Prostate gland (tissue), 2 donors: ENCODE measurements around the gene PPP2R3C. TPM values are rescaled to one million over a fixed set of nuclear protein-coding genes. Genes with fewer than 3 reads are reported as not detected.
"Not testable (repeated sequence)": the region's sequence is repeated elsewhere in the genome, so short reads cannot be mapped to it uniquely, and the experiment has no call there.

Experiments
- DNase-seq: peaks from one replicate; pipeline ENCODE4 v3.0.0-alpha.2; 2019; ENCODE audit warnings: low spot score
- H3K27ac ChIP-seq, 2 donors: fragments of 200-600 bp; sonication (generic); 2 replicates each; pipeline ENCODE4 v1.5.1; 2017 to 2019
- H3K27me3 ChIP-seq: fragments of 200-600 bp; sonication (generic); replicated peaks from 2 replicates; pipeline ENCODE4 v1.5.1; 2019; ENCODE audit not compliant: insufficient read depth
- H3K36me3 ChIP-seq, 2 donors: fragments of 200-600 bp; sonication (generic); 1 replicate in 1 of 2; 2 replicates in 1 of 2; pipeline versions ENCODE4 v1.5.1 to v1.8.1; 2017 to 2019
- H3K4me1 ChIP-seq: fragments of 200-600 bp; sonication (generic); replicated peaks from 2 replicates; pipeline ENCODE4 v1.5.1; 2019
- H3K4me3 ChIP-seq, 2 donors: fragments of 200-600 bp; sonication (generic); 2 replicates each; pipeline ENCODE4 v1.5.1; 2017 to 2019
- H3K9me3 ChIP-seq: fragments of 200-600 bp; sonication (generic); 2 replicates; pipeline ENCODE4 v1.5.1; 2017
- CTCF ChIP-seq, 4 experiments: fragments of 200-600 bp in 2 of 4; fragments of 450-650 bp in 2 of 4; sonication (generic) in 2 of 4; IDR thresholded peaks; 1 replicate in 3 of 4; 2 replicates in 1 of 4; pipeline ENCODE4 v1.5.1; 2016 to 2019; ENCODE audit warnings: antibody characterized with exemption in 4 of 4, mild to moderate bottlenecking in 2 of 4, moderate library complexity in 2 of 4
- POLR2A ChIP-seq: fragments of 450-650 bp; IDR thresholded peaks from one replicate; pipeline ENCODE4 v1.6.1; 2016; ENCODE audit warnings: antibody characterized with exemption, mild to moderate bottlenecking
- POLR2AphosphoS5 ChIP-seq: sonication (generic); formaldehyde crosslinking; IDR thresholded peaks from one replicate; pipeline ENCODE4 v1.6.1; 2017; ENCODE audit warnings: antibody characterized with exemption
- WGBS: methylation state at CpG from one replicate; pipeline ENCODE4 v1.1.5; 2018; 5-methylcytosine and 5-hydroxymethylcytosine counted together
- intact Hi-C: fragments of 100-400 bp; cut with DNase I; formaldehyde crosslinking; loops from one replicate; pipeline ENCODE4 v1.14.2; 2022
- total RNA-seq, 2 donors: library from RNA; depleted of rRNA; stranded (reverse); fragments of >200 nt; gene quantifications; one replicate each; pipeline ENCODE4 v1.1.0, GENCODE V29; 2016

PPP2R3C gene
- total RNA-seq, 2 donors from 2014 or later = 16.1 to 20.9 TPM

GRCh38 chr14:35154016-35154415, 32.2 kb upstream of the PPP2R3C start:
- TF ChIP-seq CTCF (IDR thresholded peaks at IDR 0.05) = no peak
- no peak for TF ChIP-seq POLR2AphosphoS5
- TF ChIP-seq POLR2A = no peak
- intact Hi-C loops = no loop called here
- DNase-seq = no peak
- H3K4me3 ChIP-seq = no peak overlapping the region
- H3K9me3 ChIP-seq = no peaks in the 10 kb centered on the region
- H3K36me3 ChIP-seq = no peaks in the 10 kb centered on the region
- no peaks in the 10 kb centered on the region for H3K4me1 ChIP-seq
- 88% methylated on average over 2 of the region's 2 CpGs for WGBS
- H3K27ac ChIP-seq = no peak overlapping the region
- no peaks in the 10 kb centered on the region for H3K27me3 ChIP-seq

- H3K4me3 ChIP-seq, DNase-seq, H3K27me3 ChIP-seq, intact Hi-C loops, H3K27ac ChIP-seq, H3K9me3 ChIP-seq, H3K4me1 ChIP-seq, H3K36me3 ChIP-seq: not testable (repeated sequence)
- WGBS = 95% methylated on average over 34 of the region's 35 CpGs
Measured at GRCh38 chr14:35152531-35152930, 30.7 kb upstream of the PPP2R3C start.

GRCh38 chr14:35149239-35149638, 27.4 kb upstream of the PPP2R3C start:
- no peaks in the 10 kb centered on the region for H3K4me1 ChIP-seq
- H3K27ac ChIP-seq = no peak overlapping the region
- no peaks in the 10 kb centered on the region for H3K36me3 ChIP-seq
- H3K27me3 ChIP-seq = no peaks in the 10 kb centered on the region
- WGBS = 100% methylated on average over 4 of the region's 4 CpGs
- no peak for DNase-seq
- no peaks in the 10 kb centered on the region for H3K9me3 ChIP-seq
- TF ChIP-seq CTCF (IDR thresholded peaks at IDR 0.05) (no peak), POLR2A (no peak), POLR2AphosphoS5 (no peak)
- H3K4me3 ChIP-seq = no peak overlapping the region
- intact Hi-C loops = no loop called here

- DNase-seq = no peak
- no peak for TF ChIP-seq POLR2AphosphoS5
- no peak for TF ChIP-seq POLR2A
- no peak for TF ChIP-seq CTCF (IDR thresholded peaks at IDR 0.05)
- Histone ChIP-seq H3K4me3 (no peak overlapping the region), H3K36me3 (no peaks in the 10 kb centered on the region), H3K27me3 (no peaks in the 10 kb centered on the region), H3K4me1 (no peaks in the 10 kb centered on the region), H3K9me3 (no peaks in the 10 kb centered on the region), H3K27ac (no peak overlapping the region)
- 87% methylated on average over 3 of the region's 3 CpGs for WGBS
- intact Hi-C loops = no loop called here
Measured at GRCh38 chr14:35147711-35148110, 25.9 kb upstream of the PPP2R3C start.

GRCh38 chr14:35147186-35147585, 25.4 kb upstream of the PPP2R3C start:
- Histone ChIP-seq H3K9me3 (no peaks in the 10 kb centered on the region), H3K27me3 (no peaks in the 10 kb centered on the region), H3K36me3 (no peaks in the 10 kb centered on the region), H3K4me3 (no peak overlapping the region), H3K4me1 (no peaks in the 10 kb centered on the region), H3K27ac (no peak overlapping the region)
- intact Hi-C loops = no loop called here
- WGBS = 88% methylated on average over 2 of the region's 2 CpGs
- TF ChIP-seq POLR2A = no peak
- TF ChIP-seq POLR2AphosphoS5 = no peak
- no peak for TF ChIP-seq CTCF (IDR thresholded peaks at IDR 0.05)
- DNase-seq = no peak
